Uterus (tissue), 4 donors: ENCODE results near the gene HDAC4. TPM values are rescaled to one million over a fixed set of nuclear protein-coding genes. Genes with fewer than 3 reads are reported as not detected.

Experiments
- DNase-seq, 2 donors: peaks; one replicate each; pipeline ENCODE4 v3.0.0-alpha.2; 2019 to 2020
- H3K27ac ChIP-seq, 2 donors: fragments of 200-600 bp; sonication (generic); 1 replicate in 1 of 2; 2 replicates in 1 of 2; pipeline ENCODE4 v1.5.1; 2016 to 2018
- H3K27me3 ChIP-seq, 2 donors: fragments of 200-600 bp; sonication (generic); one replicate each; pipeline ENCODE4 v1.5.1; 2018 to 2019; ENCODE audit warnings: control low read depth in 1 of 2
- H3K36me3 ChIP-seq, 2 donors: fragments of 200-600 bp; sonication (generic); one replicate each; pipeline ENCODE4 v1.5.1; 2019; ENCODE audit warnings: control low read depth in 1 of 2
- H3K4me1 ChIP-seq, 2 donors: fragments of 200-600 bp; sonication (generic); one replicate each; pipeline ENCODE4 v1.5.1; 2018 to 2019; ENCODE audit warnings: control low read depth in 1 of 2
- H3K4me3 ChIP-seq, 2 donors: fragments of 200-600 bp; sonication (generic); 1 replicate in 1 of 2; 2 replicates in 1 of 2; pipeline ENCODE4 v1.5.1; 2018 to 2019; ENCODE audit warnings: mild to moderate bottlenecking in 1 of 2
- H3K9me3 ChIP-seq, 2 donors: fragments of 200-600 bp; sonication (generic); one replicate each; pipeline ENCODE4 v1.5.1; 2019; ENCODE audit warnings: control low read depth in 1 of 2
- POLR2A ChIP-seq, 2 donors: fragments of 450-650 bp; IDR thresholded peaks; one replicate each; pipeline ENCODE4 v1.6.1; 2016; ENCODE audit warnings: antibody characterized with exemption in 2 of 2, mild to moderate bottlenecking in 1 of 2, moderate library complexity in 1 of 2
- intact Hi-C: fragments of 100-400 bp; cut with DNase I; formaldehyde crosslinking; loops from one replicate; pipeline ENCODE4 v1.15.1; 2023; ENCODE audit warnings: low total_unique reads
- total RNA-seq, 4 donors: library from RNA; depleted of rRNA in 3 of 4; stranded (reverse); fragments of >200 nt in 3 of 4; gene quantifications; one replicate each; pipeline versions ENCODE4 v1.1.0 to v1.2.4, GENCODE V29; 2014 to 2023
- TF ChIP-seq, protein P1 (sequence below), 4 experiments: fragments of 200-600 bp in 2 of 4; fragments of 450-650 bp in 2 of 4; sonication (generic) in 2 of 4; IDR thresholded peaks; one replicate each; pipeline ENCODE4 v1.5.1; 2016 to 2019; ENCODE audit warnings: antibody characterized with exemption in 4 of 4, mild to moderate bottlenecking in 2 of 4, moderate library complexity in 1 of 4
- donor health status: DM: yes; HTN: yes; CAD: no.

Gene HDAC4
- total RNA-seq, 4 donors from 2014 or later, result 42.1 to 91.5 (median 73.4) TPM

DNA sequence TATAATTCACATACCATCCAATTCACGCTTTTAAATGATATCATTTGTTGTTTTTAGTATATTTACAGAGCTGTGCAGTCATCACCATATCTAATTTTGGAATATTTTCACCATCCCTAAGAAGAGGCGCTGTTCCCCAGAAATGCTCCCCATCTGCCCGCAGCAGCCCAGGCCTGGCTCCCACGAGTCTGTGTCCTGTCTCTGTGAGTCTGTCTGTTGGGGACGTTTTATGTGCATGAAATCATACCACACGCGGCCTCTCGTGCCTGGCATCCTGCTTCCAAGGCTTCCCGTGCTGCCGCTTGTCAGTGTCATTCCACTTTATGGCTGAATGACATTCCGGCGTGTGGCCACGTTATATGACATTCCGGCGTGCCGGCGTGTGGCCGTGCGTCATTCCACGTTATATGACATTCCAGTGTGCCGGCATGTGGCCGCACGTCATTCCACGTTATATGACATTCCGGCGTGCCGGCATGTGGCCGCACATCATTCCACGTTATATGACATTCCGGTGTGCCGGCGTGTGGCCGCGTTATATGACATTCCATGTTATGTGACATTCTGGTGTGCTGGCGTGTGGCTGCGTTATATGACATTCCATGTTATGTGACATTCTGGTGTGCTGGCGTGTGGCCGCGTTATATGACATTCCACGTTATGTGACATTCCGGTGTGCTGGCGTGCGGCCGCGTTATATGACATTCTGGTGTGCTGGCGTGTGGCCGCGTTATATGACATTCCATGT lies 276.5 kb downstream of the HDAC4 start:
- H3K4me3 ChIP-seq, result no peak overlapping the region
- intact Hi-C loops, result no loop called here
- H3K27ac ChIP-seq, result no peak overlapping the region
- H3K9me3 ChIP-seq, result no peaks in the 10 kb centered on the region
- DNase-seq, result no peak
- no peaks in the 10 kb centered on the region for H3K4me1 ChIP-seq
- no peak for TF ChIP-seq POLR2A (IDR thresholded peaks at IDR 0.05)
- TF ChIP-seq, protein P1, sequence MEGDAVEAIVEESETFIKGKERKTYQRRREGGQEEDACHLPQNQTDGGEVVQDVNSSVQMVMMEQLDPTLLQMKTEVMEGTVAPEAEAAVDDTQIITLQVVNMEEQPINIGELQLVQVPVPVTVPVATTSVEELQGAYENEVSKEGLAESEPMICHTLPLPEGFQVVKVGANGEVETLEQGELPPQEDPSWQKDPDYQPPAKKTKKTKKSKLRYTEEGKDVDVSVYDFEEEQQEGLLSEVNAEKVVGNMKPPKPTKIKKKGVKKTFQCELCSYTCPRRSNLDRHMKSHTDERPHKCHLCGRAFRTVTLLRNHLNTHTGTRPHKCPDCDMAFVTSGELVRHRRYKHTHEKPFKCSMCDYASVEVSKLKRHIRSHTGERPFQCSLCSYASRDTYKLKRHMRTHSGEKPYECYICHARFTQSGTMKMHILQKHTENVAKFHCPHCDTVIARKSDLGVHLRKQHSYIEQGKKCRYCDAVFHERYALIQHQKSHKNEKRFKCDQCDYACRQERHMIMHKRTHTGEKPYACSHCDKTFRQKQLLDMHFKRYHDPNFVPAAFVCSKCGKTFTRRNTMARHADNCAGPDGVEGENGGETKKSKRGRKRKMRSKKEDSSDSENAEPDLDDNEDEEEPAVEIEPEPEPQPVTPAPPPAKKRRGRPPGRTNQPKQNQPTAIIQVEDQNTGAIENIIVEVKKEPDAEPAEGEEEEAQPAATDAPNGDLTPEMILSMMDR (IDR thresholded peaks at IDR 0.05), result no peak
- no peaks in the 10 kb centered on the region for H3K27me3 ChIP-seq
- H3K36me3 ChIP-seq, result no peaks in the 10 kb centered on the region

DNA sequence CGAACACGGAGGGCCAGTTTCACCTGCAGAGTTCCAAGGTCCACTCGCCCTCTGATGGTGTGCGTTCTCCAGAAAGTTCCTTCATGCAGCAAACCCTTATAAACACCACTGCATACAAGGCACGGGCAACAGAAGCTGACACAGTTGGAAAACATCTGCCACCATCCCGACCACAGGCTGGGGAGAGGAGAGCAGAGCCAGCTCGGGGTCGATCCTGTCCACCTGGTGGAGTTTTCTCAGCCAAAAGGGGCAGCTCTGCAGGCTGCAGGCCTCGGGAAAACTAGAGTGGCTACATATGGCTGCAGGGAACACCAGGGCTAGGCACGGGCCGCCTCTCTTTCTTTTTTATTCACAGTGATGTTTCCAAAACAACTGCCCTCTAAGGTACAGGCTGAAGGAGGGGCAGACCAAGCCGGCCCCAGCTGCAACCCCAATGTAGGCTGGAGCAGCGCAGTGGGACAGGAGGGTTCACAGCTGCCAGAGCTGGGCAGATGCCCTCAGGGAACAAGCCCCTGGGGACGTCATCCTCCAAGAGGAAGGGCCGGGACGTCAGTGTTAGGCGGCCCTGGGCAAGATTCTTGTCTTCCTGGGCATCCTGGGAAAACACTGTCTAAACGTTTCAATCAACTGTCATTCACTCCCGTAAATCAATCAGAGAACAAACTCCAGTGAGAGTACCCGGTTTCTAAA lies 278.3 kb downstream of the HDAC4 start:
- Histone ChIP-seq H3K4me1 (no peaks in the 10 kb centered on the region), H3K27ac (no peak overlapping the region), H3K9me3 (no peaks in the 10 kb centered on the region), H3K36me3 (no peaks in the 10 kb centered on the region), H3K27me3 (no peaks in the 10 kb centered on the region), H3K4me3 (no peak overlapping the region)
- DNase-seq, result no peak
- intact Hi-C loops, result no loop called here
- no peak for TF ChIP-seq POLR2A (IDR thresholded peaks at IDR 0.05)
- TF ChIP-seq, protein P1 (IDR thresholded peaks at IDR 0.05), result no peak

DNA sequence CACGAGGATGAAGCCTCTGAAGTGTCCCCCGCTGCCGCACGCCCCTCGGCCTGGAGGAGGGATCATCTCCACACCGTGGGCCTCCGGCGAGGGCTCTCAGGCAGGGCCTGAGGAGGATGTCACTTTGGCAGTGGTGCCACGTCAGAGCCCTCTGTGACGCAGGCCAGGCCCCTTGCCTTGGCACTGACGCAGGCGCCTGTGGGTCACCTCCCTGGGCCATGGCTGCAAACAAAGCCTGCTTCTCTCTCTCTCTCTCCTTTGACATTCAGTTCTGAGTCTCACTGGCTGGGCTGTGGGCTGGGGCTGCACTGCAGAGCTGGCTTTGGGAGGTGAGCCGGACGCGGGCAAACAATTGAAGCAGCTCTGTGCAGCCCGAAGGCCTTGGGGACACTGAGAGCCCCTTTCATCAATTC lies 279.2 kb downstream of the HDAC4 start:
- DNase-seq, result no peak
- Histone ChIP-seq H3K4me3 (no peak overlapping the region), H3K4me1 (no peaks in the 10 kb centered on the region), H3K27me3 (no peaks in the 10 kb centered on the region), H3K36me3 (no peaks in the 10 kb centered on the region), H3K27ac (no peak overlapping the region), H3K9me3 (no peaks in the 10 kb centered on the region)
- TF ChIP-seq POLR2A (IDR thresholded peaks at IDR 0.05), result no peak
- TF ChIP-seq, protein P1 (IDR thresholded peaks at IDR 0.05), result no peak
- intact Hi-C loops, result no loop called here

DNA sequence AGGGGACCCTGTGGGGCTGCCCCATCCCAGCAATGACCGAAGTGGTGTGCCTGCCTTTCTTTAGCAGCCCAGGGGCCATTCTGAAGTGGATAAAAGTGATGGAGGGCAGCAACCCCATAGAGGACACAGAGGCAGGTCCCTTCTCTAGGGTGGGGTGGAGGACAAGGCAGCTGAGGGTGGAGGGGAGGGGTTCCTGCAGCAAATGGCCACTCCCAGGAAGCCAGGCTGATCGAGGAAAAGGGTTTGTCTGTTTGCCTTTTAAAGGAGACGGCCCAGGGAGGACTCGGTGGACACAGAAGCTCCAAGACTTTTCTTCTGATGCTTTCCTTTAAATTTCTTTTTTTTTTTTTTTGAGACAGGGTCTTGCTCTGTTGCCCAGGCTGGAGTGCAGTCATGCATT lies 280.2 kb downstream of the HDAC4 start:
- H3K27ac ChIP-seq, result no peak overlapping the region

More for the DNA sequence above, 280.2 kb downstream of the HDAC4 start:
- no peaks in the 10 kb centered on the region for H3K27me3 ChIP-seq
- DNase-seq, result no peak
- no peak for TF ChIP-seq POLR2A (IDR thresholded peaks at IDR 0.05)
- TF ChIP-seq, protein P1 (IDR thresholded peaks at IDR 0.05), result no peak
- no peak overlapping the region for H3K4me3 ChIP-seq
- no peaks in the 10 kb centered on the region for H3K4me1 ChIP-seq
- no peaks in the 10 kb centered on the region for H3K9me3 ChIP-seq
- no peaks in the 10 kb centered on the region for H3K36me3 ChIP-seq
- intact Hi-C loops, result no loop called here
